Measurements from ENCODE around the gene SPTBN4.

Gene SPTBN4

DNA sequence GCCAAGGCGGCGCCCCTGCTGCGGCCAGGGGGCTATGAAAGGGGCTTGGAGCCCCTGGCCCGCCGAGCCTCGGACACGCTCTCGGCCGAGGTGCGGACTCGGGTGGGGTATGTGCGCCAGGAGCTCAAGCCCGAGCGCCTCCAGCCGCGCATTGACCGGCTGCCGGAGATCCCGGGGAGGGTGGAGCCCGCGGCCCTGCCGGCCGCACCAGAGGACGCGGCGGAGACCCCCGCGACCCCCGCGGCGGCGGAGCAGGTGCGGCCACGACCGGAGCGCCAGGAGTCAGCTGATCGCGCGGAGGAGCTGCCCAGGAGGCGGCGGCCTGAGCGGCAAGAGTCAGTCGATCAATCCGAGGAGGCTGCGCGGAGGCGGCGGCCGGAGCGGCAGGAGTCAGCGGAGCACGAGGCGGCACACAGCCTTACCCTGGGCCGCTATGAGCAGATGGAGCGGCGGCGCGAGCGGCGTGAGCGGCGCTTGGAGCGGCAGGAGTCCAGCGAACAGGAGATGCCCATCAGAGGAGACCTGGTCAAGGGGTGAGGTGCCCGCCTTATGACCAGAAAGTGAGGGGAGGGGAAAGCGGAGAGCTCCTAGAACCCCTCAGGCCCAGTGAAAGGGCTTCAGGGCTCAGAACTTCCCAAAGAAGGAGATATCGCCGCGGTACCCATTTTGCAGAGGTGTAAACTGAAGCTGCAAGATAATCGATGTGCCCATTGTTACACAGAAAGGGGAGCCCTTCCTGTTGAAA lies 101.1 kb downstream of the SPTBN4 start:
- no peak for DNase-seq

DNA sequence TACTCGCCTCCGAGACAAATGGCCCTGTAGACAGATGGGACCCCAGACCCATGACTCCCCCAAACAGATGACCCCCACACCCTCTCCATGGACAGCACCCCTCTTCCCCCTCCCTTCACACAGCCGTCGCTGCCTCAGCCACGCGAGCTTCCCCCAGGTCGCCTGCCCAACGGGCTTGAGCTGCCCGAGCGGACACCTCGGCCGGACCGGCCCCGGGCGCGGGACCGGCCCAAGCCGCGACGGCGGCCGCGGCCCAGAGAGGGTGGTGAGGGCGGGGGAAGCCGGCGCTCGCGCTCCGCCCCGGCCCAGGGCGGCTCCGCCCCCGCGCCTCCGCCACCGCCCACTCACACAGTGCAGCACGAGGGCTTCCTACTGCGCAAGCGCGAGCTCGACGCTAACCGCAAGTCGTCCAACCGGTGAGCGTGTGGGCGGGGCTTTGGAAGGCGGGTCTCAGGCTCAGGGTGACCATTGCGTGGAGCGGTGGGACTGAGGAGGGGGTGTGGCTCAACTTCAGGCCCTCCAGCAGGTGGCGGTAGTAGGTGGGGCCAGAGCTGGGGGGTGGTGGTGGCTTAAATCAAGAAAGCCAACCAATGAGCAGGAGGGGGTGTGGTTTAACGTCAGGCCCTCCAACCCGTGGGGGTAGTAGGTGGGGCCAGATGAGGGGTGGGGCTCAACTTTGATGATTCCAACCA lies 103.7 kb downstream of the SPTBN4 start:
- peak; percentile 98 for DNase-seq

DNA sequence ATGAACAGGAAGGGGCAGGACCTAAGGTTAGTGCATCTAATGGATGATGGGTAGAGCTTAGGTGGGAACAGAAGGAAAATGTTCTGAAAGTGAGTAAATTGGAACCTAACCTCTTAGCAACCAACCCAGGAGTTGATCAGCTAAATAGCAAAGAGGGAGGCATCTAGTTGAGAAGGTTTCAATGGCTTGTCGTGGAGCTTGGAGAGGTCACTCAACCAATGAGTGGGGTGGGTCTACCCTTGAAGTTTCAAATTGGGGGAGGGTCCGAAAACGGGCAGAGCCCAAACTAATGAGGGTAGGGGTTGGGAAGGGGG lies 104.2 kb downstream of the SPTBN4 start:
- DNase-seq = no peak

DNA sequence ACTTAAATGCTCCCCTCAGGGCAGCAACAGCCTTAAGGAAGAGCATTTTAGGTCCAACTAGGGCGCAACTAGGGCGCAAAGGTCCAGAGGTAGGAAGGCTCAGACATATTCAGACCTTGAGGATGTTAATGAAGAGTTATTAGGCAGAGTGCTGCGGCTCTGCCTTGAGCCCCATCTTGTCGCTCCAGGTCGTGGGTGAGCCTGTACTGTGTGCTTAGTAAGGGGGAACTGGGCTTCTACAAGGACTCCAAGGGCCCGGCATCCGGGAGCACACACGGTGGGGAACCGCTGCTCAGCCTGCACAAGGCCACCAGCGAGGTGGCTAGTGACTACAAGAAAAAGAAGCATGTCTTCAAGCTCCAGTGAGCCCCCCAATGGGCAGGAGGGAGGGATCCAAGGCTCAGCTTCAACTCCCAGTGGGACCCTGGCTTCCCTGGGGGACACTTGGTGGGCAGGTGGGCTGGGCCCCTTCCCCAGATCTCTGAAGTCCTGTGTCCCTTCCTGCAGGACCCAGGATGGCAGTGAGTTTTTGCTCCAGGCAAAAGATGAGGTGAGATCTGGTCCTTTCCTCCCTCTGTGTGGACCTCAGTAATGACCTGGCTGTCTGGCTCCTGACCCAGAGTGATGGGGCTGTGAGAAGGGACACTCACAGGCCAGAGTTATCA lies 105.2 kb downstream of the SPTBN4 start:
- no peak for DNase-seq

DNA sequence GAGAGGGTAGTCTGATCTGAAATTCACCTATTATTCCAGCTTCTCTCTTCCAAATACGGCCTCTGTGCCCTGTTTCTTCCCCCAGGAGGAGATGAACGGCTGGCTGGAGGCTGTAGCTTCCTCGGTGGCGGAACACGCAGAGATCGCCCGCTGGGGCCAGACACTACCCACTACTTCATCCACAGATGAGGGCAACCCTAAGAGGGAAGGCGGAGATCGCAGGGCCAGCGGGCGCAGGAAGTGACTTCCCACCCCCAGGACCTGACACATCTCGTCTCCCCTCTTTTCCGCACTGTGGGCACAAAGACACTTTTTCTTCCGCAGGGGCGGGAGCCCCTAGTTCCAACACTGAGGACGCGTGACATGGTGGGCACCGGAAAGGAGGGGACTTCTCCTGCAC lies 108.5 kb downstream of the SPTBN4 start:
- DNase-seq = no peak

DNA sequence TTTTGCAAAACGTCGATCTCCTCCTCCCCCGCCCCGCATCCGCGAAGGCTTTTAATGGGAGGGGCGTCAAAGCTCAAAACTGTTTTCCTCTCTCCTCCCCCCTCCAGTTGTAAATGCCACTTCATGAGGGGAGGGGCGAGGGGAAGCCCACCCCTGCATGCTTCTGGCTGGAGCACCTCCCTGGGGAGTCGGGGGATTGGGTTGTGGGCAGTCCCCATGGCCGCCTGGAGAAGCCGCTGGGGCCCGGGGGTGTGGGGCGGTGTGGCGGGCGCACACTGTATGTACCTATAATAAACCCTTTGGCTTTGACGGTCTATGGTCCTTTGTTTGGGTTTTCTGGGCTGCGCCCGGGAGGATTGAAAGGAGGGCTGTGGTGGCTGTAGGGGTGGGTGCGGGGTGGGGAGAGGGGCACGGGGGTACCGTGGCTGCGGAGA lies 109.4 kb downstream of the SPTBN4 start:
- DNase-seq = no peak

DNA sequence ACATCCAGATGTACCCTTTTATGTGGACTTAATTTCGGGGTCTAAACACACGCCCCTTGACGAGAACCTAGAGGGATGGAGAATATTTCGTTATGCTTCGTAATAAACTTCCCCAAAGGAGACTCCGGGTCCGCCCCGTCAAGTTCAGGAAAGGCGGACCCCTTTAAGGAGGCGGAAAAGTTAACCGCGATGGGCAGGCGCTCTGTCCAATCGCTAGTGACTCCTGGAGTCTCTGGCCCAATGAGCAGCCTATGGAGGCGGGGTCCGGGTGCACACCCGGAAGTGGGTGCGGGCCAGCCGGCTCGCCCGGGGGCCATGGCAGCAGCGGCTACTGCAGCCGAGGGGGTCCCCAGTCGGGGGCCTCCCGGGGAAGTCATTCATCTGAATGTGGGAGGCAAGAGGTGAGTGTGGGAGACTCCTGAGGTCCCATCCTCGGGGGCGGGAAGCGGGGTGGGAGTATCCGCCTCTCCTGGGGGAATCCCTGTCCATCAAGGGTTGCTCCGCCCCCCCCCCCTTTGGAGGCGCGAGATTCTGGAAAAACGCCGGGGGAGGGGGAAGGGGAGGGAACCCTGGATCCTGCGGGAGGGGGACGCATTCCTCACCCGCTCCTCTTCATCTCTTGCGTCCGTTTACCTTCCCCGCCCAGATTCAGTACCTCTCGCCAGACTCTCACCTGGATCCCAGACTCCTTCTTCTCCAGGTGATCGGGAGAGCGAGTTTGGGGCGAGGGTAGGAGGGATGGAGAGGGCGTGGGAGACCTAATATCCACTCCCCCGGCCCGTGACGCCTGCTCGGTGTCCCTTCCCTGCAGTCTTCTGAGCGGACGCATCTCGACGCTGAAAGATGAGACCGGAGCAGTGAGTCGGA lies 110.0 kb downstream of the SPTBN4 start, which contains the start of gene SHKBP1:
SHKBP1 (plus strand) TSS at position 289 of the 867 bp plus-strand sequence; CDS start at position 316, 27 bp downstream.
- DNase-seq = peak; percentile 91

DNA sequence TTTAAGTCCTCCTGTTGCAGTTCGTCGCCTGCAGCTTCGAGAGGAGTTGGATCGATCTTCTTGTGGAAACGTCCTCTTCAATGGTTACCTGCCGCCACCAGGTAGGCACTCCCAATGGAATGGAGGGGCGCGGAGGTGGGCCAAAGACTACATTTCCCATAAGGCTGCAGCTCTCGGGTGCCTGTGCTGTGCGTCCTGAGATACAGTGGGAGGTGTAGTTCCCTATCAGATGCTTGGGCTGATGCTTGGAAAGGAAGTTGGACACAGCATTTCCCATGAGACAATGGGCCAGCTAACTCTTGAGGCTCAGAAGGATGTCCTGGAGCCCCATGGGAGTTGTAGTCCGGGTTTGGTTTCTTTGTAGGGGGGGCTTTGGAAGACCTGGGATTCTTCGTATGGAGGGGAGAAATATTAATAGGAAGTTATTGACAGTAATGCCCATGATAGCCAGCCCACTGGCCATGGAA lies 111.7 kb downstream of the SPTBN4 start:
- DNase-seq = no peak

DNA sequence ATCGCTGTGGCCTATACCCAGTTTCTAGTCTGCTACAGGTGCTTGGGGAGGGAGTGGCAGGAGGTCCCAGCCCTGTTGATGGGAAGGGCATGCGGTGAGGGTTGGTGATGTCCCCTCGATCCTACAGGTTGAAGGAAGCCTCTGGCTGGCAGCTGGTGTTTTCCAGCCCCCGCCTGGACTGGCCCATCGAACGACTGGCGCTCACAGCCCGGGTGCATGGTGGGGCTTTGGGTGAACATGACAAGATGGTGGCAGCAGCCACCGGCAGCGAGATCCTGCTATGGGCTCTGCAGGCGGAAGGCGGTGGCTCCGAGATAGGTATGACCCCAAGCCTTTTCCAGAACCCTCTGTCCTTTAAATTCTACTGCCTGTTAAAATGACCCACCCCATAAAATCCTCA lies 113.8 kb downstream of the SPTBN4 start:
- no peak for DNase-seq

DNA sequence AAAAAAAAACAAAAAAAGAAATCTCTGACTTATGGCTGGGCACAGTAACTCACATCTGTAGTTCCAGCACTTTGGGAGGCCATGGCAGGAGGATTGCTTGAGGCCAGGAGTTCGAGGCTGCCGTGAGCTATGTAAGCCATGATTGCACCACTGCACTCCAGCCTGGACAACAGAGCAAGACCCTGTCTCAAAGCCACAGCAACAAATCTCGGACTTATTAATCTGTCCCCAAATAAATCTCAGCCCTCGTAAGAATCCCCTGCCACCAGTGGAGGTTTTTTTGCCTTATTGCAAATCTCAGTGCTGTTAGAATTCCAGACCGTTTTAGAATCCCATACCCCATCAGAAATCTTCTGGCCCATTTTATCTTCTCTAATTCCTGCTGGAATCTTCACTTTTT lies 114.7 kb downstream of the SPTBN4 start:
- no peak for DNase-seq

DNA sequence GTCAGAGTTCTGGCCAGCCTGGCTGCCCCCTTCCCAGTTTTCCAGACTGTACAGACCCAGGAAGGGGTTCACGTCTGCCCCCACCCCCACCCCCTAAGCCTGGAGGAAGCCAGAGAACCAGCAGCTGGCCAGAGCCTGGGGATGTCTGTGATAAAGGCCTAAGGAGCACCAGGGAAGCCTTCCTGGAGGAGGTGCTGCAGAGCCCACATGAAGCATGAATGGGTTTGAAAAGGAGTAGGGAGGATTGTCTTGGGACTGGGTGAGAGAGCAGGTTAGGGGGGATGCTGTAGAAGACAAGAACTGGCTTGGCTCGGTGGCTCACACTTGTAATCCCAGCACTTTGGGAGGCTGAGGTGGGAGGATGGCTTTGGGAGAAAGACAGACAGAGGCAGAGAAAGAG lies 115.7 kb downstream of the SPTBN4 start:
- DNase-seq = no peak

DNA sequence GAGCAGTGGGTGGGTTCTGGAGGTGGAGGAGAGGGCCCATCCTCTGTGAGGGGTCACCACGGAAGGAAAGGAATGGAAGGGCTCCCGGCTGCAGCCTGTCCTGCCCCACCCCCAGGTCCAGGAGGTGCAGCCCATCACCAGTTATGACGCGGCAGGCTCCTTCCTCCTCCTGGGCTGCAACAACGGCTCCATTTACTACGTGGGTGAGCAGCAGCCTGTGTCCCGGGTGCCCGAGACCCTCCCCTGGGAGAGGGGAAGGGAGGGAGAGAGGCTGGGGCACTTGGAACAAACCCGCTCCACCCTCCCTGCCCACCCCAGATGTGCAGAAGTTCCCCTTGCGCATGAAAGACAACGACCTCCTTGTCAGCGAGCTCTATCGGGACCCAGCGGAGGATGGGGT lies 116.5 kb downstream of the SPTBN4 start:
- no peak for DNase-seq

DNA sequence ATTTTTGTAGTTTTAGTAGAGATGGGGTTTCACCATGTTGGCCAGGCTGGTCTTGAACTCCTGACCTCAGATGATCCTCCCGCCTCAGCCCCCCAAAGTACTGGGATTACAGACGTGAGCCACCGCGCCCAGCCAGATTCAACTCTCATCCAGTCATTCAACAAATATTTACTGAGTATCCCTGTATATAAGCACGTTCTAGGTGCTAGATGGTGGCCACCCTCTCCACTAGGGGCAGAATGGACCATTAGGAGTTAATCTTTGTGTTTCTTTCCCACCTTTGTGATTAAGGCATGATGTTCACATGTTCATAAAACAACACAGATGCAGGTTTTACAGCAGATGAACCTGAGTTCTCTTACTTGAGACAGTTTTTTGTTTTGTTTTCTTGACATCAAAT lies 117.2 kb downstream of the SPTBN4 start:
- DNase-seq = no peak

DNA sequence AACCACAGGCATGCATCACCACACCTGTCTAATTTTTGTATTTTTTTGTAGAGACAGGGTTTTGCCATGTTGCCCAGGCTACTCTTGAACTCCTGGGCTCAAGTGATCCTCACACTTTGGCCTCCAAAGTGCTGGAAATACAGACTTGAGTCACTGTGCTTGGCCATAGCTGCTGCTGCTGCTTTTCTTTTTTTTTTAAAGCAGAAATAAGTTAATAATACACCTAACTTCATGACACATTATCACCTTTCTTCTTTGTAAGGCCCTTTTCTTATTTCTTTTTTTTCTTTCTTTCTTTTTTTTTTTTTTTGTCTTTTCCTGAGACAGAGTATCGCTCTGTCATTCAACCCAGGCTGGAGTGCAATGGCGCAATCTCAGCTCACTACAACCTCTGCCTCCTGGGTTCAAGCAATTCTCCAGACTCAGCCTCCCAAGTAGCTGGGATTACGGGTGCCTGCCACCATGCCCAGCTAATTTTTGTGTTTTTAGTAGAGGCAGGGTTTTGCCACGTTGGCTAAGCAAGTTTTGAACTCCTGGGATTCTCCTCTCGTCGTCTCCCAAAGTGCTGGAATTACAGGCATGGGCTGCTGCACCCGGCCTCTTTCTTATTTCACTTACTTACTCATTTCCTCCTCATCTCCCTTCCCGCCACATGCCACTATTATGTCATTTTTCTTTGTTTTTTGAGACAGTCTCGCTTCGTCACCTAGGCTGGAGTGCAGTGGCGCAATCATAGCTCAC lies 118.6 kb downstream of the SPTBN4 start:
- no peak for DNase-seq

DNA sequence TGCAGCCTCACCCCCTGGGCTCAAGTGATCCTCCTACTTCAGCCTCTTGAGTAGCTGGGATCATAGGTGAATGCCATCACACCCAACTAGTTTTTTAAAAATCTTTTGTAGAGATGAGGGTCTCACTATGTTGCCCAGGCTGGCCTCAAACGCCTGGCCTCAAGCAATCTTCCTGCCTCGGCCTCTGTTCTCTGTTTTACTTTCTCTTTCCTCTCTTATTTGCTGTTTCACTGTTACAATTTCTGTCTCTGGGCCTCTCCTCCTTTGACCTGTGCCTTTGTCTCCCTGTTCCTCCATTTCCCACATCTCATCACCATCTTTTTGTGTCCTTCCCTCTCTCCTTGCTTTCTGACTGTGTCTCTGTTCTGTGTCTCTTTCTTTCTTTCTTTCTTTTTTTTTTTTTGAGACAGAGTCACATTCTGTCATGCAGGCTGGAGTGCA lies 119.2 kb downstream of the SPTBN4 start:
- no peak for DNase-seq

DNA sequence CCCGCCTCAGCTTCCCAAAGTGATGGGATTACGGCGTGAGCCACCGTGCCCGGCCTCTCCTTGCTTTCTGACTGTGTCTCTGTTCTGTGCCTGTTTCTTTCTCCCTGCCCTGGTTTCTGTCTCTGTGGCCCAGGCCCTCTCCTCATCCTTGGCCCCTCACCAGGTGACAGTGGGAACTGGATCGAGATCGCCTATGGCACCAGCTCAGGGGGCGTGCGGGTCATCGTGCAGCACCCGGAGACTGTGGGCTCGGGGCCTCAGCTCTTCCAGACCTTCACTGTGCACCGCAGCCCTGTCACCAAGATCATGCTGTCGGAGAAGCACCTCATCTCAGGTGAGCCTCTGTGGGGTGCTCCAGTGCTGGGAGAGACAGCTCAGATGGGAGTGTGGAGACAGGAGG lies 119.8 kb downstream of the SPTBN4 start:
- no peak for DNase-seq

DNA sequence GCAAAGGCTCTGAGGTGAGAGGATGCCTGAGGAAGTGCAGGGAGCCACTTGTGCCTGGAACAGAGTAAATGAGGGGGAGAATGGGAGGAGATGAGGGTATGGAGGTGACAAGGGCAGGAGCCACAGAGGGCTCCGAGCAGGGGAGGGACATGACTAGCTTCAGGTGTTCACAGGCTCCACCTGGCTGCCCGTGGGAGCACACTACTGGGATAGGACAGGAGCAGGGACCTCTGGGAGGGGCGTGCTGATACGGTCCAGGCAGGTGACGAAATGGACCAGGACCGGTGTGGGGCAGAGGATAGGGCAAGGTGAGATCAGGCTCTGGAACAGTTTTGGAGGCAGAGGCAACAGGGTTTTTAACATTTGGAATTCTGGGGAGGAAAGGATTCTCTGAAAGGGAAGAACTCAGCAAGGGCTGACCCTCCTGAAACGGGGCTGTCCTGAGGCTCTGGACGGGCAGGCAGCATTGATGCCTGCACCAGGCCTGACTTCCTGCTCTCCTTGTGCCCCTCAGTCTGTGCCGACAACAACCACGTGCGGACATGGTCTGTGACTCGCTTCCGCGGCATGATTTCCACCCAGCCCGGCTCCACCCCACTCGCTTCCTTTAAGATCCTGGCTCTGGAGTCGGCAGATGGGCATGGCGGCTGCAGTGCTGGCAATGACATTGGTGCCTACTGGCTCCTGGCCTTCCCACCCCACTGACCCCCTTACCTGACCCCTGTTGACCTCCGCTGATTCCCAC lies 121.5 kb downstream of the SPTBN4 start:
- DNase-seq = no peak

DNA sequence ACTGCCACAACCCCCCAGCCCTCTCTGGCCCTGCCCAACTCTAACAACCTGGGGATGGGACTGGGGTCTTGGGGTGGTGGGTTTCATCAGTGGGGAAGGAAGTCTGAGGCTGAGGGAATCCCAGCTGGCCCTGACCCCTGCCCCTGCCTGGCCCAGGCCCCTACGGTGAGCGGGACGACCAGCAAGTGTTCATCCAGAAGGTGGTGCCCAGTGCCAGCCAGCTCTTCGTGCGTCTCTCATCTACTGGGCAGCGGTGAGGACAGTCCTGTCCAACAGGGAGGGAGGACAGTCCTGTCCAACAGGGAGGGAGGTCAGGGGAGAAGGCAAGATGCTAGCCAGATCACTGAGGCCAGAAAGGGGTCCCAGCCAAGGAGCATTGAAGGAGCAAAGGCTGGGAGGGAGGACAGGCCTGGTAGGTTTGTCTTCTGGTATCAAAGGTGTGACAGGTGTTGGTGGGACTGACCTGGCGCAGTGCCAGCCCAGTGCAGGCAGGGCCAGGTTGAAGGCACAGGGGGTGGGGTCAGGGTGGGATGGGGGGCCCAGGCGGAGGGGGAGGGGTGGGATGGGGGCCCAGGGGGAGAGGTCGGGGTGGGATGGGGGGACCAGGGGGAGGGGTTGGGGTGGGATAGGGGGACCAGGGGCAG lies 122.2 kb downstream of the SPTBN4 start:
- no peak for DNase-seq

DNA sequence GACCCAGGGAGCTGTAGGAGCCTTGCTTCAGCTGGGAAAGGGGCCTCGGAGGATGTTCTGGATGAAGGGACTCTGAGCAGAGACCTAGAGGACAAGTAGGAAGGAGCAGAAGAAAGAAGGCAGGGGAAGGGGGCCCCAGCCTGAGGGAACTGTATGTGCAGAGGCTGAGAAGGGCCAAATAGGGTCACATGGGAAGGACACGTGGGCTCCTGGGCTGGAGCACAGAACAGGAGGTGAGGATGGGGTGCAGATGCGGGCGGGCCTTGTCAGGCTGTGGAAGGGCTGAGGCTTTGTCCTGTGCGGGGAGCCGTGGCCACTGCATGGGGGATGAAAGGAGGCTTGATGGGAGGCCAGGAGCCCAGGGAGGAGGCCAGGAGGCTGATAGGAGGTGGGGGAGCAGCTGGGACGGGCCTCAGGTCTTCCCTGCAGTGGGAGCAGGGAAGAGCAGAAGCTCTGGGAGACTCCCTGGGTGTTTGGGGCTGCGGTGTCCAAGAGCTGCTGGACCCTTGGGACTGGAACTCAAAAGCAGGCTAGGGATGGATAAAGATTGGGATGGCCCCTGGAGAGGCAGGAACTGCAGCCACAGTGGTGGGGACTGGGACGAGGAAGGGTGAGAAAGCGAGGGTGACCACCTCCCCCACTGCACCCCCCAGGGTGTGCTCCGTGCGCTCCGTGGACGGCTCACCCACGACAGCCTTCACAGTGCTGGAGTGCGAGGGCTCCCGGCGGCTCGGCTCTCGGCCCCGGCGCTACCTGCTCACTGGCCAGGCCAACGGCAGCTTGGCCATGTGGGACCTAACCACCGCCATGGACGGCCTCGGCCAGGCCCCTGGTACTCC lies 123.0 kb downstream of the SPTBN4 start:
- no peak for DNase-seq
